ENCODE measurements around the gene MCAT.

The MCAT gene

GRCh38 chr22:43142880-43143562 lies at the start of gene MCAT:
TSS of gene MCAT (minus strand) at chr22:43143398. CDS start at chr22:43143348, 50 bp downstream.
- DNase-seq (ENCODE audit: low spot score) = peak; percentile 87
- Histone ChIP-seq H3K4me3 (peak within 1 kb of the TSS; percentile 95), H3K27ac (peak within 1 kb of the TSS; percentile 2 to 84)
- no peak for TF ChIP-seq CTCF (IDR thresholded peaks at IDR 0.05)

GRCh38 chr22:43191831-43192230 lies 48.6 kb upstream of the MCAT start:
- DNase-seq (ENCODE audit: low spot score) = no peak
- Histone ChIP-seq H3K4me3 (no peak overlapping the region), H3K27ac (no peak overlapping the region)
- no peak for TF ChIP-seq CTCF (IDR thresholded peaks at IDR 0.05)

GRCh38 chr22:43188829-43189545 lies 45.8 kb upstream of the MCAT start:
- no peak for DNase-seq (ENCODE audit: low spot score)
- no peak for TF ChIP-seq CTCF (IDR thresholded peaks at IDR 0.05)
- H3K27ac ChIP-seq = no peak overlapping the region
- H3K4me3 ChIP-seq = no peak overlapping the region

GRCh38 chr22:43187171-43188099 lies 44.2 kb upstream of the MCAT start:
- Histone ChIP-seq H3K27ac (peak overlapping the region; percentile 82 to 95), H3K4me3 (peak overlapping the region; percentile 84)
- DNase-seq (ENCODE audit: low spot score) = peak; percentile 97
- peak; percentile 54 for TF ChIP-seq CTCF (IDR thresholded peaks at IDR 0.05)

- peak within 1 kb of the TSS; percentile 82 to 95 for H3K27ac ChIP-seq
- TF ChIP-seq CTCF (IDR thresholded peaks at IDR 0.05) = no peak
Measured at GRCh38 chr22:43186272-43187170, 43.3 kb upstream of the MCAT start, which contains the start of gene TTLL12. TSS of gene TTLL12 (minus strand) at chr22:43187134. CDS start at chr22:43187069, 65 bp downstream.

GRCh38 chr22:43185860-43186261 lies 42.7 kb upstream of the MCAT start:
- Histone ChIP-seq H3K4me3 (peak overlapping the region; percentile 84), H3K27ac (no peak overlapping the region)
- no peak for TF ChIP-seq CTCF (IDR thresholded peaks at IDR 0.05)
- DNase-seq (ENCODE audit: low spot score) = no peak

More at GRCh38 chr22:43186272-43187170, 43.3 kb upstream of the MCAT start, which contains the start of gene TTLL12:
- no peak for DNase-seq (ENCODE audit: low spot score)
- peak within 1 kb of the TSS; percentile 84 for H3K4me3 ChIP-seq

Data from coronary artery (tissue), 2 donors.